DOHH2 (cell line): ENCODE results near the gene PHF21A.

Source experiments
- EZH2phosphoT487 ChIP-seq: fragments of 200-600 bp; sonication (generic); IDR thresholded peaks from 2 replicates; pipeline ENCODE4 v1.6.1; 2017; ENCODE audit warnings: borderline replicate concordance, mild to moderate bottlenecking, antibody characterized with exemption, low read length, moderate library complexity, mixed read lengths
- TF ChIP-seq, protein P1 (sequence below): fragments of 200-600 bp; sonication (generic); IDR thresholded peaks from one replicate; pipeline ENCODE4 v1.5.1; 2014; ENCODE audit warnings: antibody characterized with exemption, mild to moderate bottlenecking, low read depth, low read length; ENCODE audit not compliant: poor library complexity, severe bottlenecking

DNA sequence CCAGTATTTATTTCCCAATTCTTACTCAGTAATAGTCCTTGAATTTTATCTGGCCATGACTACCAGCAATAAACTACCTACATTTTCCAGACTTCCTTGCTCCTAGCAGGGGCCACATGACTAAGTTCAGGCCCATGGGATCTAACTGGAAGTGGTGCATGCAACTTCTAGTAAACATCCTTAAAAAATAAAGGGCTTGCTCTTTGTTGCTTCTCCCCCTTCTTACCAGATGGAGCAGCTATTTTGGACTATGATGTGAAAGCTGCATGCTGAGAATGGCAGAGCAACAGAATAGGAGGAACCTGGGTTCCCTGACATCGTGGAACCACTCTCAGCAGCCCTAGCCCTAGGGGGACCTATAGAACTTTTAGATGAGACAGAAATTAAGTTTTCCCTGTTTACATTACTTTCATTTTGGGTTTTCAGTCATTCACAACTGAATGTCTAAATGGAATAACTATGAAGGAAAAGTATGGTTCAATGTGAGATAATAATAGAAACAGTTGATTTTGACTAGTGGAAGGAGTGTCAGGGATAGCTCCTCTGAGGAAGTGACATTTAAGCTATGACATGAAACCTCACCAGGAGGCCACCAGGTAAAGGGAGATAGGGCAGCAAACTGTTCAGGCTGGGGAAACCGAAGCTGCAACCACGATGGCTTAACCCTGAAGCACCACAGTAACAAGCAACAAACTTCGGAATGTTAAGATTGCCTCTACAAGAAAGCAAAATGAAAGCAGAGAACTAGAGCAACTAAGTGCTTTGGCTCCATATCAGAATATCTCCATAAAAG, 48.9 kb downstream of the PHF21A start:
- TF ChIP-seq, protein P1, sequence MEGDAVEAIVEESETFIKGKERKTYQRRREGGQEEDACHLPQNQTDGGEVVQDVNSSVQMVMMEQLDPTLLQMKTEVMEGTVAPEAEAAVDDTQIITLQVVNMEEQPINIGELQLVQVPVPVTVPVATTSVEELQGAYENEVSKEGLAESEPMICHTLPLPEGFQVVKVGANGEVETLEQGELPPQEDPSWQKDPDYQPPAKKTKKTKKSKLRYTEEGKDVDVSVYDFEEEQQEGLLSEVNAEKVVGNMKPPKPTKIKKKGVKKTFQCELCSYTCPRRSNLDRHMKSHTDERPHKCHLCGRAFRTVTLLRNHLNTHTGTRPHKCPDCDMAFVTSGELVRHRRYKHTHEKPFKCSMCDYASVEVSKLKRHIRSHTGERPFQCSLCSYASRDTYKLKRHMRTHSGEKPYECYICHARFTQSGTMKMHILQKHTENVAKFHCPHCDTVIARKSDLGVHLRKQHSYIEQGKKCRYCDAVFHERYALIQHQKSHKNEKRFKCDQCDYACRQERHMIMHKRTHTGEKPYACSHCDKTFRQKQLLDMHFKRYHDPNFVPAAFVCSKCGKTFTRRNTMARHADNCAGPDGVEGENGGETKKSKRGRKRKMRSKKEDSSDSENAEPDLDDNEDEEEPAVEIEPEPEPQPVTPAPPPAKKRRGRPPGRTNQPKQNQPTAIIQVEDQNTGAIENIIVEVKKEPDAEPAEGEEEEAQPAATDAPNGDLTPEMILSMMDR, result no peak
- TF ChIP-seq EZH2phosphoT487, result no peak
